NCI-H128 (cell line): ENCODE data around the gene ERO1B.

ENCODE experiments used
- DNase-seq: peaks from one replicate; lab custom pipeline; 2025; ENCODE audit not compliant: unreplicated experiment; lab: John Stamatoyannopoulos, UW

ERO1B gene

DNA sequence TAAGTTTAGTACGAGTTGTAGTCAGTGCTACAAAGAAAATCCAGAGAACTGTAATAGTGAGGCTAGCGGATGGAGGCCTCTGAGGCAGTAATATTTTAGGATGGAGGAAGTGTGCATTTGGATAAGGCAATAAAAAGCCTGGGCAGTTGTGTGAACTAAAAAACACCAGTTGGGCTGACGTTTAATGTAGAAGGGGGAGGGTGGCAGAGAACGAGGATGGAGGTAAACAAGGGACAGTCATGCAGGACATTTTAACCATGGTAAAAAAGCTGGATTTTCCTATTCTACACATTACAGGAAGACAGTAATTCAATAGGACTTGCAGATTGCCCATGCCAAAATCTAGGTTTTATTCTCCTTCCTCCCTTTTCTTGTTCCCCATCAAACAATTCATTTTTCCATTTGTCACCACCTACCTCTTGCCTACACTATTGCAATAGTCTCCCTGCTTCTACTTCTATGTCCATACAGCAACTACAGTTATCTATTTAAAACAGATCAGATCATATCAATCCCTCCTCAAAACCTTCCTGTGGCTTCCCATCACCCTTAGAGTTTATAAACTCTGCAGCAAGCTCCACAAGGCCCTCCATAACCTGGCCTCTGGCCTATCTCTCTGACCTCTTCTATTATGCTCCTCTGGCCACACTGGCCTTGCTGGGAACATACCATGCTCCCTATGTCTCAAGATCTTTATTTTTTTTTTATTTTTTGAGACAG lies 27.7 kb downstream of the ERO1B start:
- no peak for DNase-seq

DNA sequence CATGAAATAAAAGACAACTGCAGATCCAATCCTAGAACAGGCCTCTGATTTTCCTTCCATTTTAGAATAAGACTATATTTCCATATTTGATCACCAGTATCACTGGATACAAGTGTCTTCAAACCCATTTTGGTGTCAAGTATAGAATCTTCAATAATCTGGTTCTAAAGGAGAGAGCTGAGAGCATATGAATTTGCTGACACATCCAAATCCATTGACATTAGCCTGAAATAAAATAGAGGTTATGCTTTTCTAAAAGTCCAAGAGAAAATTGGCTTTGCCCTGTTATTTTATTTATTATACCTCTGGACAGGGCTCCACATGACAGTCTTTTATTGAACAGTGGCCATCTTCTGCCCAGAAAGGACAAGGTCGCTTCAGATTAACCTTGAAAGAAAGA lies 28.6 kb downstream of the ERO1B start:
- no peak for DNase-seq

DNA sequence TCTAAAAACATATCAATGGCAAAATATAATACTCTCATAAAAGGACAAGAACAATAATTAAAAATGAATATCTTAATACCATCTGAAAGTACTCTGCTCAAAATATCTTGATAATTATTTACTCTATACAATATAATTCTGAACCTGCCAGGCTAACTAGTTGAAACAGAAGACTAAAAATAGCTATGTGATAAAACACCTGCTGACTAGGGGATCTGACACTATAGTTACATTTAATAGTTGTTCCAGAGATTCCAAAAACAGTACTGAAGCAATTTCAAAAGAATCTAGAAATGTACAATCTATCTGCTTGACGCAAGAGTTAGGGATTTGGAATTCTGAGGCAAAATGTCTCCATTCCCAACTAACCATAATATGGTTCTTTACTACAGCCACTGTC lies 30.2 kb downstream of the ERO1B start:
- no peak for DNase-seq

DNA sequence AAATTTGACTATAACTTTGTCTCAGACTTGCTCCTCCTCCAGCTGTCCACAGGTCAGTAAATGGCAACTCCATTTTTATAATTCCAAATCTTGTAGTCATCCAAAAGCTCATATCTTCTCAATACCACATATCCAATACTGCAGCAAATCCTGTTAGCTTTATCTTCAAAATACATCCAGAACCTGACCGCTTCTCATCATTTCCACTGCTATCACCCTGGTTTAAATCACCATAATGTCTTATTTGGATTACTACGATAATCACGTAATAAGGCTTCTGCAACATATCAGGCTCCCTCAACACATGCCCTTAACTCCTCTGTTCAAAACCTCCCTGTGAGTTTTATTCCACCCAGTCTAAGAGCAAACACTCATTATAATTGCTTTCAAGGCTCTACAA lies 34.5 kb downstream of the ERO1B start:
- DNase-seq: no peak

DNA sequence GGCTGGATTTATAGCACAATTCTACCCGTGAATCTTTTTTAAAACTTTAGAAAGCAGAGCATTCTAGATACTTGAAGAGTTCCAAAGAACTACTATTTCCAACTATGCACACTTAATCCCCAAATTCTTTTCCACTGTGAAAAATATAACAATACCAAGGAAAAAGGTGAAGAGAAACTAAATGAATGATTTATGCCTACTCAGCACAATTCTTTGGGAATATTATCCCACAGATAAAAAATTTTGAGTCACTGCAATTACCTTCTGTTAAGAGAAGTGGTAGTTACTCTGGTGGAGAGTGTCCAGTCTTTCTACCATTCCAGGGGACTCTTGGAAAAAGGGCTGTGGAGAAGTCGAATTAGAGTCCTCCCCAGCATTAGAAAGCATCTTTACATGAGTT lies 39.2 kb downstream of the ERO1B start:
- DNase-seq: no peak

DNA sequence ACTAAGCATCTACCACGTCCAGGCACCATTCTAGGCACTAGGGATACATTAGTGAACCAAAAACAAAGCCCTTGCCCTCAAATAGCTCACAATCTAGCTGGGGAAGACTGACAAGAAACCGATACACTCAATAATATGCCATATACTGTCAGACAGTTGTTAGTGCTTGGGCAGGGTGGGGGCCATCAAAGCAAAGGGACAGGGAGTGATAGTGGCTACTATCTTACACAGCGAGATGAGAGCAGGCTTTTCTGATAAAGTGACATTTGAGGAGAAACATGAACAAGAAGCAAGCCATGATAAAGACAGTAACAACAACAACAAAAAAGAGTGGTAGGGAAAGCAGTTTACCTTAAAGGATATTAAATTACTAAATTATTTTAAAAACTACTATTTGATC lies 41.1 kb downstream of the ERO1B start:
- no peak for DNase-seq

DNA sequence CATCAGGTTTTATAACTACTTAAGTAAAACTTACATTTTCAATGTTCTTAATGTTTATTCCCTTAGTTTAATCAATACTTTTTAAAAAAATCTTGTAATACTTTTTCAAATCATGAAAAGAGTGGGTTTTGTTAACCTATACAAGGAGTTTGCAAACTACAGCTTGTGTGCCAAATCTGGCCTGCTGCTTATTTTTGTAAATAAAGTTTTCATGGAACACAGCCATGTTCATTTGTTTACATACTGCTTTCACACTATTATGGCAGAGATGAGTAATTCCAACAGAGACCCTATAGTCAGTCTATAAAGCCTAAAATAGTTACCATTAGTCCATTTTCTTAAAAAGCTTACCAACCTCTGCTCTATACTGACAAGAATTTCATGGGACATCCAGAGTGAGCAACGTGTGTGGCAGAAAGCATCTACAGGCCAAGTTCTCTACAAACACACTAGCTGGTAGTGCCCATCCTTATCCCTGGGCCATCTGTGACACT lies 42.6 kb downstream of the ERO1B start:
- no peak for DNase-seq

DNA sequence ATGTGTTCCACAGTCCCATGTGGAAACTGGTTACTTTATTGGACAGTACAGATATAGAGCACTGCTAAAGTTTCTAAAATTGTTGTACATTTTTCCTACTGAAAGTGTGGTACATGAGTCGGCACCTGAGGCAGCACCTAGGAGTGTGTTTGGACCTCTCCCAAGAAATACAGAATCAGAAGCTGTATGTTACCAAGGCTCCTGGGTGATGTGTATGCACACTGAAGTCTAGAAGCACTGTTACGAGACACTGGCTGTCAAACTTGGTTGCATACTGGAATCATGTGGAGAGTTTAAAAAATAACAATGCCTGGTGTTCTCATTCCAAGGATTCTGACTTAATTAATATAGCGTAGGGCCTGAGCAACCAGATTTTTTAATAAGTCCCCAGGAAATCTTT lies 46.6 kb downstream of the ERO1B start:
- DNase-seq: no peak

DNA sequence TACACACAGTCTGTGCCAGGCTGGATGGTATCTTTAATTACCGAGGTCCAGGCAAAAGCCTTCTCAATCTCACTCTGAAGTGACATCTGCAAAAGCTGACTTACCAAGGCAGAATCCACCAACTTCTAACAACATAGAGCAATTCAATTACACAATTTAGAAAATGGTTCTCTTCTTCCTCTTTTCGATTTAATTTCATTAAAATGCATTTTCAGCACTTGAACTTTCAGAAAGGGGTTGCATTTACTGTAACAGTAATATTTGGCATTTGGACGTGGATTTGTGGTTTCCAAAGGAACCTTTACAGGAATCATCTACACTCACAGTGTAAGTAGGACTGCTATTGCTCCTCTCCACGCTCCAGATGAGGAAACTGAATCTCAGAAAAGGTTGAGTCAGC lies 53.3 kb downstream of the ERO1B start:
- DNase-seq: no peak

DNA sequence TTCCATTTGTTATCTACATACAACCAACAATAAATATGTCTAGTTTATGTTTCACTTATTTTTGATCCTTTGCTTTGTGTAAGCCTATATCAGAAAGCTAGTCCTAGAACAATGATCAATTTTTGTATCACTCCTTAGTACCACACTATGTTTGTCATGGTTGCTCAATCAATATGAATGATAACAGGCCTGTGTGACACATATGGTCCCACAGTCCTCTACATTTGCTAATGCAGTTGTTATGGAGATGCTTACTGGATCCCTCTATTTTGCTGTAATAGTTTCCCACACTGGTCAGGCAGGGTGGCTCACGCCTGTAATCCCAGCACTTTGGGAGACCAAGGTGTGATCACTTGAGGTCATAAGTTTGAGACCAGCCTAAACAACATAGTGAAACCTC lies 59.1 kb downstream of the ERO1B start:
- no peak for DNase-seq

DNA sequence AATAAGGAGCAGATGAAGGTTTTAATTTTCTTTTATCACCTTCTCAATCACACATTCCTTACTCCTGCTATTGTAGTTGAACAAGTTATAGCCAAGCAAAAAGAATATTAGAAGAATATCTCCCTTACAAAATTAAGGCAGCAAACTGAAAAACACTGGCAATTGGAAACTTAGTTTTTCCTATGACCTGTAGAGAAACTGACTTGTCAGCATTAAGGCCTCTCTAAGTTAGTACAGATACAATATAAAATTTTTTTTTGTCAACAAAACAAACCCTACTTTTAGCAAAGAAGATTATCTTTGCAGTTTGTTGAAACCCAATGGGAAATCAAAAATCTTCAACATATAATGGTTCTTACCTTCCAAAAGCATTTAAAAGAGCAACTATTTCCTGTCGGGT lies 61.3 kb downstream of the ERO1B start:
- DNase-seq: no peak

DNA sequence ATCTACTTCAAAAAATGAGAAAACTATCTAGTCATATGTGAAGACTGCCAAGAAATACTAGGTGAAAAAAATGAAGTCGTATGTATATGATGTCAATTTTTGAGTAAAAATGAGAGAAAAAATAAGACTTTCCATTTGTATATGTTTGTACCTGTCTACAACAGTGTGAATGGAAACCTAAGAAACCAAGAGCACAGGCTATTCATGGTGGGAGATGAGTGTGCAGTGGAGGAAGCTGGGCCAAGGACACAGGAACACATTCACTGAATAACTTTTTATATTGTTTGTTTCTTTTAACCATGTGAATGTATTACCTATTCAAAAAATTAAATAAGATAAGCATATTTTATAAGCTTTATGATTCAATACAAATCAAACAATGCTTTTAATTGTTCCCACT lies 67.0 kb downstream of the ERO1B start:
- DNase-seq: no peak

DNA sequence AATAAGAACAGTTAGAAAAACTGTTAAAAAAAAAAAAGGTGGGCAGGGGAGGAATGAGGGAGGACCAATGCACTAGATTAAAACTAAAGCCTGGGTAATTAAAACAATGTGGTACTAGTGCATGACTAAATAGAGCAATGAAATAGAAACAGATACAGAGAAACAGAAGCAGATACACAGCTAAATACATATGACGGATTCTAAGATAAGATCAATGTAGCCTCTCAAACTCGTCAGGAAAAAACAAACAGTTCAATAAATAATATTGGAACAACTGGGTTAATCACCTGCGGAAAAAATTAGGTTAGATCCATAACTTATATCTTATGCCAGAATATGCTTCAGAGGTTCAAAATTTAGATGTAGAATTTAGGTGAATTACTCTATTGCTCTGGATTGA lies 68.2 kb downstream of the ERO1B start:
- no peak for DNase-seq

DNA sequence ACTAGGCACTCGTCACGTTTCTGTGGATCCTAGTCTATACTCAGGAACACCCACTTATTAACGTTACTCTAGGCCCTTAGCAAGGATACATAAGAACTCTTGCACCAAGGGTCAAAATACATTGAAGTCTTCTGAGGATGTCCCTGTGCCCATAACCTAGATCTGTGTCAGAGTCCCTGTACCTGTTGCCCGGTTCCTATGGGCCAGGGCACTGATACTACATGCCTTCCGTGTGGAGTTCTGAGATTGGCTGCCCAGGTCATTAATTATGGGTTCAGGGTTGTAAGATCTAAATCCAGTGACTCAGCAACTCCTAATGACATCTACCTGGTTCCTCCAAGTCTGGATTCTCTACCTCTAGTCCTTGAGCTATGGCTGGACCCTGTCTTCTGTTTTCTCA lies 69.9 kb downstream of the ERO1B start:
- DNase-seq: no peak

DNA sequence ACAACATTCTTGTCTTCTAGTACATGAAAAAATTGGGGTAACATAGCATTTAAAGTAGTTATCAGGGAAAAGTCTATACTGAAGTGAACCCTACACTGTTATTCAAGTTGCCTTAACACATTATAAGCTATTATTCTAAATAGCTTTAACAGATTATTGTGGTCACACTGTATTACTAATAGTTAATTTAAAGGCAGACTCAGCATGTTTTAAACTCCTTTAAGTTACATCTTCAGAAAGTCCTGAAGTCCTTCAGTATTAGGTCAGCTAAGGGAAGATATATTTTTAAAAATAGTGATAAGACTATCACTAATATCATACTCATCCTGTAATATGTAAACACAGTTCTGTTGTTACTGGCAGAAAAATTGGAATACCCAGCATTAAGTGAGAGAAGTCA lies 72.0 kb downstream of the ERO1B start:
- no peak for DNase-seq

DNA sequence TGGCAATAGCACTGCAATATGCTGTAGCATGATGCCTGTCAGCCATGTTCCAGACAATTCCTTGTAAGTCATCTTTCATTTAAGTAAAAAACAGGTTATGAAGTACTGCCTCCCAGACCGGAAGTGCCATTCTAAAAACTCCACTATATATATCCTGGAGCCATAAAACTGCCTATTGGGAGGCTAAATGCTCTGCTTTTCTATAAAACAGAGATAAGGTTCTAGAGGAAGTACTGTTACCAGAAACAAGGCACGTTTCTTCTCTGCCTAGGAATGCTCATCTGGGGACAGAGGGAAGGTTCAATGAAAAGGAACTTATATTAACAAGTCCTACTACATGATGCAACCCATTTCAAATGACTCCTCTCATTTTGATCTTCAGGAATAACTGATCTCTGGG lies 72.6 kb downstream of the ERO1B start:
- DNase-seq: no peak

DNA sequence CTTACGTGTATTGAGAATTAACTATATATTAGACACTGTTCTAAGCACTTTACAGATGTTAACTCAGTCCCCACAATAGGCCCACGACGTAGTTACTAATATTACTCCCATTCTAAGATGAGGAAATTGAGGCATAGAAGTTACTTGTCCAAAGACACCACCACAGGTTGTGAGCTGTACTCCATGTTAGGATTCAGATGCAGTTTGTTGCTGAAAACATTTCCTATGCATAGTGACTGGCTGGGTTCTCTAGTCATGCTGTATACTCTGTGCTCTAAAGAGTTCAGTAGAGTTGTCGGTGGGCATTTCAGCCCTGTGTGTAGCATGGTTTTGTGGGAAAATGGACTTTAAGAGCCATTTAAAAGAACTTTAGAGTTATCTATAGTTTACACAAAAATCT lies 74.2 kb downstream of the ERO1B start:
- no peak for DNase-seq

DNA sequence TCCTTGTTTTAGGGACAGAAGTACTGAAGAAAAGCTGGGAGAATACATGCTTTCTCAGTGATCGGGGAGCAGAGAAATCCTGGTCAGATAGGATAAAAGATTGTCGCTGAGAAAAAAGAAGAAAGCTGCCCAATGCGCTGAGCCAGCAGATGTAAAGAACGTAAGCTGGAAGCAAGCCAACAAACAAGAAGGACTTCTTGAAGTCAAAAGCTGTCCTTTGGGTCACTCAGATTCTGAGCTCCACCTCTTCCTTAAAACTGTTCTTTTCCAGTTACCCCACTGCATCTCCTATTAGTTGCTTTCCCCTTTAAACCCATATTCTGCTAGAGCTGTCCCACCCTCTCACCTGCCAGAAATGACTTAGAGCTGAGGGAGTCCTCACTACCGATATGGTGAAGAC lies 74.6 kb downstream of the ERO1B start:
- DNase-seq: no peak

DNA sequence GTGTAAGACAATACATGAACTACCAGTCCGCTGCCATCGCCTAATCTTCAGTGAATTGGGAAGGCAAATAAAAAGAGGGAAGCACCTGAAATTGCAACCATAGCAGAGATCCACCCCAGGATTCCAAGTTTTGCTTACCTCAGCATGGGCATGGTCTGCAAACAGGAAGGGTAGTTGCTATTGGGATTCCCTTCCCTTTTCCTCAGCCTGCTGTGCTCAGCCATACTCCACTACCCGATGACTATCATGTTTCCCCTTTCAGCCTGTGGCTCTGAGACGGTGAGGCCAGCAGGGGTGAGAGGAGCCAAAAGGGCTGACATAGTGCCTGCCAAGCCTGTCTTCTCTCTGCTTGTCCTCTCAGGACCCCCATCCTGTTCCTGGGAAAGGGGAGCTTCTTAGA lies 75.2 kb downstream of the ERO1B start:
- no peak for DNase-seq

DNA sequence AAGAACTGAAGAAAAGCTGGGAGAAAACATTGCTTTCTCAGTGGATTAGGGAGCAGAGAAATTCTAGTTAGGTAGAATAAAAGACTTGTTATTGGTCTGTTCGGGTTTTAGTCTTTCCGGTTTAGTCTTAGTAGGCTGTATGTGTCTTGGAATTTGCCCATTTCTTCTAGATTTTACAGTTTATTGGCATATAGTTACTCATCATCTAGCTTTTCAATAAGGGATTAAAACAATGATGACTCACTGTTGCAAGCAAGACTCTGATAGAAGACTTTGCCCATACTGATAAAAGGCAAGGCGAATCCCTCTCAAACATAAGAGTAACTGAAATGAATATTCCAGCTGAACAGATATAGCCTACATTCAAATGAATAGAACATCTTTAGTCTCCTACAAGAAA lies 77.1 kb downstream of the ERO1B start:
- DNase-seq: no peak

DNA sequence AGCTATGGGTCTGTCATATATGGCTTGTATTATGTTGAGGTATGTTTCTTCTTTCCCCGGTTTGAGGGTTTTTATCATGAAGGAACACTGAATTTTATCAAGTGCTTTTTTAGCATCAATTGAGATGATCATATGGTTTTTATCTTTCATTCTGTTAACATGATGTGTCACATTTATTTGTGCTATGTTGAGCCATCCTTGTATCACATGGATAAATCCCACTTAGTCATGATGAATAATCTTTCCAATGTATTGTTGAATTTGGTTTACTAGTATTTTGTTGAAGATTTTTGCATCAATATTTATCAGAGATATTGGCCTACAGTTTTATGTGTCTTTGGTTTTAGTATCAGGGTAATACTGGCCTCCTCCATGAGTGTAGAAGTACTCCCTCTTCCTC lies 77.7 kb downstream of the ERO1B start:
- no peak for DNase-seq

DNA sequence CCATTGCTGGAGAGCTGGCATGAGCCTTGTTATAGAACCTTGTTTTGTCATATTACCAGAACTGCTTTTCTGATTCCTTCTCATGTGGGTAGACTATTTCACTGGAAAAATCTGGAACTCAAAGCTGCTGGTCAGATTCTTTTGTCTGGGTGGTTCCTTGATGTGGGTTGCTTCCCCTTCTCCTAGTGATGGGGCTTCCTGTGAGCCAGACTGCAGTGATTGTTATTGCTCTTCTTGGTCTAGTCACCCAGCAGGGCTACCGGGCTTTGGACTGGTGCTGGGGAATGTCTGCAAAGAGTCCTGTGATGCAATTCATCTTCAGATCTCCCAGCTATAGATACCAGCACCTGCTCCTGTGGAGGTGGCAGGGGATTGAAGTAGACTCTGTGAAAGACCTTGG lies 80.0 kb downstream of the ERO1B start:
- DNase-seq: no peak

DNA sequence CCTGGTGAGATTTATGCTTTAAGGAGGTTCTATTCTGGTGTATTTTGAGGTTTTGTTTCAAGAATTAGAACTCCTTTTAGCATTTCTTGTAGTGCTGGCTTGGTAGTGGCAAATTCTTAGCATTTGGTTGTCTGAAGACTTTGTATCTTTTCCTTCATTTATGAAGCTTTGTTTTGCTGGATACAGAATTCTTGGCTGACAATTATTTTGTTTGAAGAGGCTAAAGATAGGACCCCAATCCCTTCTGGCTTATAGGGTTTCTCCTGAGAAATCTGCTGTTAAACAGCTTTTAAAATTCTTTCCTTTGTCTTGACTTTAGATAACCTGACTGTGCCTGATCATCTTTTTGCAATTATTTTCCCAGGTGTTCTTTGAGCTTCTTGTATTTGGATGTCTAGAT lies 80.8 kb downstream of the ERO1B start:
- no peak for DNase-seq

DNA sequence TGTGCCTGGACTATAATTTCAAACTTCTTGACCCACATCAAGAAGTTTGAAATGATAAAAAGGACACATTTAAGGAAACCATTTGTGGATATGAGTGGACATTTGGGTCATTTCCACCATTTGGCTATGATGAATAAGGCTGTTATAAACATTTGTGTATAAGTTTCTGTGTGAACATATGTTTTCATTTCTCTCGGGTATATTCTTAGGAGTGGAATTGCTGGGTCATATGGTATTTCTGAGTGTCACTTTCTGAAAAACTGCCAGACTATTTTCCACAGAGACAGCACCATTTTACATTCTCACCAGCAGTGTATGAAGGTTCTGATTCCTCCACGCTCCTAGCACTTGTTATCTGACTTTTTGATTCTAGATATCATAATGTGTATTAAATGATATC lies 88.6 kb downstream of the ERO1B start:
- DNase-seq: no peak
